Neural cell (in vitro differentiated cells): ENCODE measurements around the gene DKK2. TPM values are rescaled to one million over a fixed set of nuclear protein-coding genes. Genes with fewer than 3 reads are reported as not detected.

Experiments
- H2AFZ ChIP-seq: fragments of 200-600, 300-800 bp; sonication (generic), shearing (Covaris generic); 2 replicates; pipeline ENCODE4 v1.6.0; 2014; ENCODE audit warnings: low read depth, mild to moderate bottlenecking, antibody characterized with exemption, low read length, moderate library complexity
- H3F3A ChIP-seq: fragments of 200-600 bp; shearing (Covaris generic); 2 replicates; pipeline ENCODE4 v1.6.1; 2016; ENCODE audit warnings: mild to moderate bottlenecking, moderate library complexity, mixed read lengths, antibody characterized with exemption, low read length; ENCODE audit not compliant: insufficient read depth, poor library complexity, severe bottlenecking
- H3K27ac ChIP-seq: fragments of 200-600, 300-800 bp; sonication (generic), shearing (Covaris generic); 2 replicates; pipeline ENCODE4 v1.5.1; 2014; ENCODE audit warnings: mild to moderate bottlenecking, low read length, moderate library complexity
- H3K27me3 ChIP-seq: fragments of 300-800, 200-600 bp; sonication (generic), shearing (Covaris generic); 2 replicates; pipeline ENCODE4 v1.6.0; 2014; ENCODE audit warnings: mild to moderate bottlenecking, low read depth, low read length, moderate library complexity; ENCODE audit not compliant: insufficient read depth
- H3K36me3 ChIP-seq: fragments of 300-800, 200-600 bp; sonication (generic), shearing (Covaris generic); 2 replicates; pipeline ENCODE4 v1.5.1; 2014; ENCODE audit warnings: mild to moderate bottlenecking, antibody characterized with exemption, low read length, moderate library complexity; ENCODE audit not compliant: insufficient read depth
- H3K4me2 ChIP-seq: fragments of 300-800, 200-600 bp; sonication (generic), shearing (Covaris generic); 2 replicates; pipeline ENCODE4 v1.6.0; 2014; ENCODE audit warnings: mild to moderate bottlenecking, low read length
- H3K4me3 ChIP-seq: fragments of 300-800, 200-600 bp; sonication (generic), shearing (Covaris generic); 2 replicates; pipeline ENCODE4 v1.5.1; 2014; ENCODE audit warnings: mild to moderate bottlenecking, low read length, moderate library complexity
- H3K79me2 ChIP-seq: fragments of 200-600 bp; shearing (Covaris generic); replicated peaks from 2 replicates; pipeline ENCODE4 v1.6.0; 2014; ENCODE audit warnings: mild to moderate bottlenecking, low read length, moderate library complexity; ENCODE audit not compliant: insufficient read depth
- H3K9ac ChIP-seq: fragments of 300-800, 200-600 bp; sonication (generic), shearing (Covaris generic); 2 replicates; pipeline ENCODE4 v1.6.1; 2016; ENCODE audit warnings: mild to moderate bottlenecking, low read length, mixed read lengths
- H3K9me2 ChIP-seq: fragments of 200-600 bp; shearing (Covaris generic); 2 replicates; pipeline ENCODE4 v1.6.1; 2016; ENCODE audit warnings: mild to moderate bottlenecking, low read length, mixed read lengths; ENCODE audit not compliant: insufficient read depth
- H3K9me3 ChIP-seq: fragments of 200-600, 300-800 bp; sonication (generic), shearing (Covaris generic); 2 replicates; pipeline ENCODE4 v1.6.1; 2016; ENCODE audit warnings: mild to moderate bottlenecking, mixed run types, low read length, moderate library complexity, mixed read lengths
- H4K20me1 ChIP-seq: fragments of 200-600 bp; shearing (Covaris generic); 2 replicates; pipeline ENCODE4 v1.6.1; 2016; ENCODE audit warnings: mild to moderate bottlenecking, mixed run types; ENCODE audit not compliant: insufficient read depth
- CTCF ChIP-seq: fragments of 450-650 bp; IDR thresholded peaks from 2 replicates; pipeline ENCODE4 v1.5.1; 2014; ENCODE audit warnings: antibody characterized with exemption, mild to moderate bottlenecking, moderate library complexity; ENCODE audit not compliant: poor library complexity, severe bottlenecking
- EP300 ChIP-seq: fragments of 450-650 bp; conservative IDR thresholded peaks from 2 replicates; pipeline ENCODE4 v1.6.1; 2014; ENCODE audit warnings: antibody characterized with exemption, mild to moderate bottlenecking, moderate library complexity; ENCODE audit not compliant: poor library complexity, severe bottlenecking
- EZH2 ChIP-seq: fragments of 200-600, 300-800 bp; shearing (Covaris generic), sonication (generic); IDR thresholded peaks from 2 replicates; pipeline ENCODE4 v1.6.1; 2014; ENCODE audit warnings: antibody characterized with exemption, low read length, borderline replicate concordance, mild to moderate bottlenecking; ENCODE audit not compliant: insufficient read depth, poor library complexity, severe bottlenecking
- MXI1 ChIP-seq: fragments of 450-650 bp; conservative IDR thresholded peaks from 2 replicates; pipeline ENCODE4 v1.6.1; 2014; ENCODE audit warnings: antibody characterized with exemption, mild to moderate bottlenecking; ENCODE audit not compliant: poor library complexity, severe bottlenecking
- POLR2AphosphoS5 ChIP-seq: IDR thresholded peaks from 2 replicates; pipeline ENCODE4 v1.6.1; 2012
- RAD21 ChIP-seq: fragments of 450-650 bp; conservative IDR thresholded peaks from 2 replicates; pipeline ENCODE4 v1.6.1; 2014; ENCODE audit warnings: antibody characterized with exemption, mild to moderate bottlenecking, moderate library complexity
- SMC3 ChIP-seq: fragments of 450-650 bp; conservative IDR thresholded peaks from 2 replicates; pipeline ENCODE4 v1.6.1; 2014; ENCODE audit warnings: antibody characterized with exemption, mild to moderate bottlenecking, moderate library complexity; ENCODE audit not compliant: poor library complexity
- TAF1 ChIP-seq: IDR thresholded peaks from 2 replicates; pipeline ENCODE4 v1.6.1; 2012; ENCODE audit warnings: low read depth
- polyA plus RNA-seq: library from polyadenylated mRNA; depleted of rRNA; stranded (reverse); fragments of >200 nt; gene quantifications from 2 replicates; pipeline ENCODE4 v1.2.3, GENCODE V29; 2014
- TF ChIP-seq, protein P1 (sequence below): IDR thresholded peaks from 2 replicates; pipeline ENCODE4 v1.6.1; 2012; ENCODE audit warnings: borderline replicate concordance

DKK2 gene
- polyA plus RNA-seq, 1 donor from 2014 or later = 0.33 TPM

GRCh38 chr4:107072836-107073736 lies 37.0 kb upstream of the DKK2 start:
- Histone ChIP-seq H3K27ac (no peak overlapping the region), H3K4me2 (no peak overlapping the region)

DNA sequence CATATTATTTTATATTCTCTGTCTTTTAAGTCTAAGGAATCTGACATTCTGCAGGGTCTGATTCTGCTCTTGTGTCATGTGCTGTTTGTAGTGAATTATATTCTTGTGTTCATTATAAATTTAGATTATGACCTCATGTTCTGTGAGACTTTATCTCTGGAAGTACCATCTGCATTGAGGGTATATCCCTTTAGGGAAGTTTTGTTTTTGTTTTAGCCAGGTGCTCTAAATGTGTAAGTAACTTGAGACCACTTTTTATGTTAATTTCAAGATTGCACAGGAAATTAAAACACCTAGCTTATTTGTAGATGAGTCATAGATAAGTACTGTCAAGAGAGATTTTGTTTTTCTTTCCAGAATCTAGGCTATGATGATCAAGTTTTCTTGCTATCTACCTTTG lies 35.0 kb upstream of the DKK2 start:
- H4K20me1 ChIP-seq = no peaks in the 10 kb centered on the region
- H3K9ac ChIP-seq = no peak overlapping the region
- H3K79me2 ChIP-seq = no peaks in the 10 kb centered on the region
- H3K4me2 ChIP-seq = no peak overlapping the region
- H3K27ac ChIP-seq = no peak overlapping the region
- H3K9me2 ChIP-seq = no peaks in the 10 kb centered on the region
- TF ChIP-seq CTCF (no peak), MXI1 (no peak), SMC3 (no peak), POLR2AphosphoS5 (no peak), RAD21 (no peak), EZH2 (no peak), TAF1 (no peak)
- TF ChIP-seq, protein P1, sequence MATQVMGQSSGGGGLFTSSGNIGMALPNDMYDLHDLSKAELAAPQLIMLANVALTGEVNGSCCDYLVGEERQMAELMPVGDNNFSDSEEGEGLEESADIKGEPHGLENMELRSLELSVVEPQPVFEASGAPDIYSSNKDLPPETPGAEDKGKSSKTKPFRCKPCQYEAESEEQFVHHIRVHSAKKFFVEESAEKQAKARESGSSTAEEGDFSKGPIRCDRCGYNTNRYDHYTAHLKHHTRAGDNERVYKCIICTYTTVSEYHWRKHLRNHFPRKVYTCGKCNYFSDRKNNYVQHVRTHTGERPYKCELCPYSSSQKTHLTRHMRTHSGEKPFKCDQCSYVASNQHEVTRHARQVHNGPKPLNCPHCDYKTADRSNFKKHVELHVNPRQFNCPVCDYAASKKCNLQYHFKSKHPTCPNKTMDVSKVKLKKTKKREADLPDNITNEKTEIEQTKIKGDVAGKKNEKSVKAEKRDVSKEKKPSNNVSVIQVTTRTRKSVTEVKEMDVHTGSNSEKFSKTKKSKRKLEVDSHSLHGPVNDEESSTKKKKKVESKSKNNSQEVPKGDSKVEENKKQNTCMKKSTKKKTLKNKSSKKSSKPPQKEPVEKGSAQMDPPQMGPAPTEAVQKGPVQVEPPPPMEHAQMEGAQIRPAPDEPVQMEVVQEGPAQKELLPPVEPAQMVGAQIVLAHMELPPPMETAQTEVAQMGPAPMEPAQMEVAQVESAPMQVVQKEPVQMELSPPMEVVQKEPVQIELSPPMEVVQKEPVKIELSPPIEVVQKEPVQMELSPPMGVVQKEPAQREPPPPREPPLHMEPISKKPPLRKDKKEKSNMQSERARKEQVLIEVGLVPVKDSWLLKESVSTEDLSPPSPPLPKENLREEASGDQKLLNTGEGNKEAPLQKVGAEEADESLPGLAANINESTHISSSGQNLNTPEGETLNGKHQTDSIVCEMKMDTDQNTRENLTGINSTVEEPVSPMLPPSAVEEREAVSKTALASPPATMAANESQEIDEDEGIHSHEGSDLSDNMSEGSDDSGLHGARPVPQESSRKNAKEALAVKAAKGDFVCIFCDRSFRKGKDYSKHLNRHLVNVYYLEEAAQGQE = no peak
- H3F3A ChIP-seq = no peaks in the 10 kb centered on the region
- H2AFZ ChIP-seq = no peak overlapping the region
- no peaks in the 10 kb centered on the region for H3K9me3 ChIP-seq
- no peaks in the 10 kb centered on the region for H3K27me3 ChIP-seq
- no peak overlapping the region for H3K4me3 ChIP-seq
- H3K36me3 ChIP-seq = no peaks in the 10 kb centered on the region

More at GRCh38 chr4:107072836-107073736, 37.0 kb upstream of the DKK2 start:
- no peak for TF ChIP-seq CTCF
- no peak for TF ChIP-seq EZH2
- TF ChIP-seq EP300 = no peak
- TF ChIP-seq, protein P1 = no peak
- TF ChIP-seq POLR2AphosphoS5 = no peak
- TF ChIP-seq RAD21 = no peak
- no peak for TF ChIP-seq SMC3
- Histone ChIP-seq H2AFZ (no peak overlapping the region), H3K36me3 (no peaks in the 10 kb centered on the region), H3K9me2 (no peaks in the 10 kb centered on the region), H4K20me1 (no peaks in the 10 kb centered on the region), H3K9ac (no peak overlapping the region), H3F3A (no peaks in the 10 kb centered on the region), H3K9me3 (no peaks in the 10 kb centered on the region), H3K79me2 (no peaks in the 10 kb centered on the region), H3K4me3 (no peak overlapping the region), H3K27me3 (no peaks in the 10 kb centered on the region)
